ENCODE data around the gene HERPUD1. TPM values are rescaled to one million over a fixed set of nuclear protein-coding genes. Genes with fewer than 3 reads are reported as not detected.

The HERPUD1 gene
- total RNA-seq, 1 donor from 2014 or later, result 105 TPM

DNA sequence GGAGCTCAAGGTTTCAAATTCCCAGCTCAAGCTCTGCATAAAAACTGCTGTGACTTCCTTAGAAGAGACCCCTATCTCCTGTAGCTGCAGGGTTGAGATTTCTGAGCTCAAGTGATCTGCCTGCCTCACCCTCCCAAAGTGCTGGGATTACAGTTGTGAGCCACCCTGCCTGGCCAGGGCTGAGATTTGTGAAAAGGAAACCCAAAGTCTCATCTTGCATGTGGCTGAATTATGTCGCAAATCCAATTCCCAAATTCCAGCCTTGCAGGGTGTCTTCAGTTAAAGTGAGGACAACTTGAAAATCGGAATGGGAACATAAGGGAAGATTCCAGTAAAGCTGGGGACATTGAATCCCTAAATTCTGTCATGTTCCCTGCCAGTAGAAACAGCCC, 15.7 kb downstream of the HERPUD1 start:
- ATAC-seq (ENCODE audit: poor library complexity) (no peak), DNase-seq (no peak)
- intact Hi-C loops (cut with DNase I), result no loop called here

- intact Hi-C loops (cut with DNase I), result no loop called here
- ATAC-seq (ENCODE audit: poor library complexity) (no peak), DNase-seq (no peak)
Observed at GRCh38 chr16:56948234-56948633, 16.3 kb downstream of the HERPUD1 start.

DNA sequence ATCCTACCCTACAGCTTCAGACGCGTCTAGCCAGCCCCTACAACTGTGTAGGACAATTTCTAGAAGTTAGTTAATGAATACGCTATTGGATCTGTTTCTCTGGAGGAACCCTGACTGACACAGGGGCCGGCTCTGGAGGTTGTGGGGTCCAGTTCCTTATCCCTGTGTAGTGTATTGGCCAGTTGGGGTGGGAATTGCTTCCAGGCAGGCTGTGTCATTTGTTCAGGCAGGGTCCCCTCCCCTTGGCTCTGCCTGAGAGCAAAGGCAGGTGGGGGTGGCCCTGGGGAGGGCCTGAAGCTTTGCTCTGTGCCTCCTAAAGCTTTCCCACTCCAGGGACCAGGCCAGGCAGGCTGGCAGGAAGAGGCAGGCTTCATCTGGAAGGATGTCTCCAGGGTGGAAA, 18.1 kb downstream of the HERPUD1 start:
- intact Hi-C loops (cut with DNase I), result loop anchor here (5.0 kb wide), 1 partner anchor 83 kb away; the partner anchor contains the start of gene SLC12A3
- ATAC-seq (ENCODE audit: poor library complexity) (no peak), DNase-seq (no peak)

GRCh38 chr16:56950455-56950854, 18.5 kb downstream of the HERPUD1 start:
- DNase-seq (no peak), ATAC-seq (ENCODE audit: poor library complexity) (no peak)
- intact Hi-C loops (cut with DNase I), result loop anchor here (5.0 kb wide), 1 partner anchor 83 kb away; the partner anchor contains the start of gene SLC12A3

DNA sequence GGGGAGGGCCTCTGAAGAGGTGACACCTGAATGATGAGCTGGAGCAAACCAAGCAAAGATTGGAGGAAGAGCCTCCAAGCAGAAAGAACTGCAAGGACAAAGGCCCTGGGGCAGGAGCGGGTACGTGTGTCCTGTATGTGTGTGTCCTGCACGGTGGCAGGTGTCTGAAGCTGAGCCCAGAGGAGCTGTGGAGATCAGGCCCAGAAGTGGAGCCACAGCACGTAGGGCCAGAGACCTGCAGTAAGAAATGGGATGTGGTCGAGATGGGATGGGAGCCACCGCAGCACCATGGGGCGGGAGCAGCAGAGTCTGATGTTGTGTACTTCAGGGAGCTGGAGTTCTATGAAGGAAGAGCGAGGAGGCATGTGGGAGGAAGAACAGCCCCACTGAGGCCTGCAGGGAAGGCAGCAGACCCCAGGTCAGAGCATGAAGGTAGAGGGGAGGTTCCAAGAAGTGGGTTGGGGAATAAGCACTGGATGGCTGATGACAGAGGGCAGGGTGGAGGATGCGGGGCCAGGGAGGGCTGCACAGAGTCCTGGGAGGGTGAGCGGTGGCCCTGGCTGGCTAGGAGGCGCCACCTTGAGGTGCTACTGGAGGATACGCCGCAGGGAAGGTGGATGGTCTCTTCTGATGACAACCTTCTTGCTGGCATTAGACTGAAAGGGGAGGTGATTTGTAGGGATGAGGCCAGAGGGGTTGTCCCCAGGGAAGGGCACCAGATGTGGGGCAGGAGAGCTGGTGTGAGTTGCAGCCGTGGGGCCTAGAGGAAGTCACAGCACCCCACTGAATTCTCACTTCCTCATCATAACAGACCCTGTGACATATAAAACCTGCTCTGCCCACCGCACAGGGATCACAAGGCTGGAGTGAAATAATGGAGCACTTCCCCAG, 19.2 kb downstream of the HERPUD1 start:
- peak; percentile 70 for ATAC-seq (ENCODE audit: poor library complexity)
- no peak for DNase-seq
- intact Hi-C loops (cut with DNase I), result loop anchor here (5.0 kb wide), 1 partner anchor 84 kb away; the partner anchor contains the start of gene SLC12A3

DNA sequence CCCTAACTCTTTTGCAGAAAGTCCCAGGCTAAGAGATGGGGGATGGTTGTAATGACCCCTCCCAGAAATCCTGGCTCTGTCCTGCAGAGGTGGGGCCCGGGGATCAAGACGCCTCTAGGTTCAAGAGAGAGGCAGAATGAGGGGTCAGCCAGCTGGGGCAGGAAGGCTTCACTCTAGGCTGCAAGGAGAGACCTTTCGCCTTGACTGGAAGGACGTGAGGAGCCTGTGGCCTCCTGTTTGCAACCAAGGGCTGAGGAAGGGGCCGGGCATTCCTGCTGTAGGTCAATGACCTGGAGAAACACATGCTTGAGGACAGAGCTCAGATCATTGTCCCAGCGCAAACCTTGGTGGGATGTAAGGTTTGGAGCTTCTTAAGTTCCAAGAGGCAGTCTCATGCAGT, 21.1 kb downstream of the HERPUD1 start:
- ATAC-seq (ENCODE audit: poor library complexity) (no peak), DNase-seq (no peak)
- intact Hi-C loops (cut with DNase I), result loop anchor here (5.0 kb wide), 1 partner anchor 86 kb away; the partner anchor contains the start of gene SLC12A3

DNA sequence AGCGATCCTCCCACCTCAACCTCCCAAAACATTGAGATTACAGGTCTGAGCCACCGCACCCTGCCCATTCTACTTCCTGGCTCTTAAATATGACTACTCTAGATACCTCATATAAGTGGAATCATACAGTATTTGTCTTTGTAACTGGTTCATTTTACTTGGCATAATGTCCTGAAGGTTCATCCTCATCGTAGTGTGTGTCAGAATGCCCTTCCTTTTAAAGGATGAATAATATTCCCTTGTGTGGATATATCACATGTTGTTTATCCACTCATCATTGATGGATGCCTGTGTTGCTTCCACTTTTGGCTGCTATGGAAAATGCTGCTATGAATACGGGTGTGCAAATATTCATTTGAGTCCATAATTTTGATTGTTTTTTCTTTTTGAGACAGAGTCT, 24.1 kb downstream of the HERPUD1 start:
- ATAC-seq (ENCODE audit: poor library complexity) (no peak), DNase-seq (no peak)
- intact Hi-C loops (cut with DNase I), result no loop called here

DNA sequence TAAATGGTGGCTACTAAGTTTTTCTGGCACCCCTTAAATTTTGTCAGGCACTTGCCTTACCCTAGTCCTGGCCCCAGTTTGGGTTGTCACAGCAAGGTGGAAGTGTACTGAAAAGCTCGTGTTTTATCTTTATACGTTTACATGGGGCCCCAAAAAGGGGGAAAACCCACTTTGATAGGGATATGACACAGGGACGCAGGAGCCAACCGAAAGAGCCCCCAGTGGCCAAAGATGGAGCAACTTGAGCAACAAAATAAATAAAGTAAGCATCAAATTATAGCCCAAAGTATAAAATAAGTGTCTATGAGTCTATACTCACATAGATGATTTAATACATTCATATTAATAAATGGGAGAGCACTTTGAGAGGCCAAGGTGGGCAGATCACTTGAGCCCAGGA, 24.8 kb downstream of the HERPUD1 start:
- intact Hi-C loops (cut with DNase I), result no loop called here
- DNase-seq (no peak), ATAC-seq (ENCODE audit: poor library complexity) (no peak)

- intact Hi-C loops (cut with DNase I), result no loop called here
- ATAC-seq (ENCODE audit: poor library complexity), result no peak
Observed at GRCh38 chr16:56960681-56961281, 28.8 kb downstream of the HERPUD1 start.

DNA sequence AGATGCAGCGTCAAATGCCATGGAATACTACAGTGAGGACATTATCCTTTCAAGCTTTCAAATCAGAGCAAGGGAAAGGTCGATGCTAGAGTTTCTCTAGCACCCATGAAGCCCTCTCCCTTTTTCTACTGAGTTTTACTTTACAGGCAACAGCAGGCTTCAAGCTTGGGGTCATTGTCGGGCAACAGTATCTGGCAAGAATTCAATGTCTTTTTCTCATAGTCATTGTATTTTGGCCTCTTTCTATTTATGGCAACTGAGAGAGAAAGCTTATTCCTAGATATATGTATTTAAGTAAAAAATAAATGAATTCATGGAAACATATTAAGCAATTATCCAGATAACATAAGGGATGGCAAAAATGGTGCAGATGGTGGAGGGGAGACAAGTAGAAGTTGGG, 29.4 kb downstream of the HERPUD1 start:
- ATAC-seq (ENCODE audit: poor library complexity) (no peak), DNase-seq (no peak)

More at GRCh38 chr16:56960681-56961281, 28.8 kb downstream of the HERPUD1 start:
- DNase-seq, result no peak

DNA sequence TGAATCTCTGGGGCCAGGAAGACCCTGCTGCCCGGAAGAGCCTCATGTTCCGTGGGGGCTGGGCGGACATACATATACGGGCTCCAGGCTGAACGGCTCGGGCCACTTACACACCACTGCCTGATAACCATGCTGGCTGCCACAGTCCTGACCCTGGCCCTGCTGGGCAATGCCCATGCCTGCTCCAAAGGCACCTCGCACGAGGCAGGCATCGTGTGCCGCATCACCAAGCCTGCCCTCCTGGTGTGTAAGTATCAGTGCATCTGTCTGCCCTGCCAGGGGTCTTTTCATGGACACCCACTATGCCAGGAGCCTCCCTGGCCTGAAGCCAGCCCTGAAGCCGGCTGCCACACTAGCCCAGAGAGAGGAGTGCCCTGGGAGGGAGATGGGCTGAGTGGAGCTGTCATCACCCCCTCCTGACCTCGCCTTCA, 29.9 kb downstream of the HERPUD1 start, which contains the start of gene CETP:
Gene CETP (plus strand): TSS at position 100 of the 431 bp plus-strand sequence. CDS start 30 bp downstream, at position 130.
- intact Hi-C loops (cut with DNase I), result no loop called here
- ATAC-seq (ENCODE audit: poor library complexity) (peak; percentile 42), DNase-seq (no peak)

More for the DNA sequence above, 29.4 kb downstream of the HERPUD1 start:
- intact Hi-C loops (cut with DNase I), result no loop called here

DNA sequence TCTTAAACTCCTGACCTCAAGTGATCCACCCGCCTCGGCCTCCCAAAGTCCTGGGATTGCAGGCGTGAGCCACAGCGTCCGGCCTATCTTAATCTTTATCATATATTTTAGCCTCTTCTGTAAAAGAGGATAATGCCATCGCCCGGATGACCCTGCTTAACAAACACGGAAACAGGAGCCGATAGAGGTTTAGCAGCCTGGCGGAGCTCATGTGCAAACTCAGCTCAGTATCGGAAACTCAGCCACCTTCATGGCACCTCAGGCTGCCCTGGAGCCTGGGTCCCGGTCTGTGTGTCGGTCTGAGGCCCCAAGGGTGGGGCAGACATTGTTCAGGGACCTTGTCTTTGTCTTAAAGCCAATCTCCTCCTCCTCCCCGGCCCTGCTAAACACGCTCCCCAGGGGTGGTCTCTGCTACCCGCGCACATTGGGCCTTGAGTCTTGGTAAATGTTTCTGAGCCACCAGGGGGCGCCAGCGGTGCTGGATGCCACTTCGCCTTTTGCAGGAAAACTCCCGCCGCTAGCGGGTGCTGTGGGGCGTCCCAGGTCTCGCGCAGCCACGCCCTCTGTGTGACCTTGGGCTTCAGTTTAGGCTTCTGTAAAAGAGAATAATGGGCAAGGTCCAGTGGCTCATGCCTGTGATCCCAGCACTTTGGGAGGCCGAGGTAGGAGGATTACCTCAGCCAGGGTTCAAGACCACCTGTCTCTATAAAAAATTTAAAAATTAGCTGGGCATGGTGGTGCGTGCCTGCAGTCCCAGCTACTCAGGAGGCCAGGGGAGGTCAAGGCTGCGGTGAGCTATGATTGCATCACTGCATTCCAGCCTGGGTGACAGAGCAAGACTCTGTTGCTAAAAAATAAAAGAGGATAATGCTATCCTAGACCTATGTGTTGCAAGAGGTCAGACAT, 32.6 kb downstream of the HERPUD1 start:
- intact Hi-C loops (cut with DNase I), result loop anchor here (5.0 kb wide), 1 partner anchor 78 kb away; no protein-coding TSS in a partner anchor
- ATAC-seq (ENCODE audit: poor library complexity) (peak; percentile 60), DNase-seq (peak; percentile 95)

- DNase-seq, result no peak
- intact Hi-C loops (cut with DNase I), result loop anchor here (5.0 kb wide), 1 partner anchor 77 kb away; no protein-coding TSS in a partner anchor
- no peak for ATAC-seq (ENCODE audit: poor library complexity)
Observed at GRCh38 chr16:56965149-56966092, 33.5 kb downstream of the HERPUD1 start.

DNA sequence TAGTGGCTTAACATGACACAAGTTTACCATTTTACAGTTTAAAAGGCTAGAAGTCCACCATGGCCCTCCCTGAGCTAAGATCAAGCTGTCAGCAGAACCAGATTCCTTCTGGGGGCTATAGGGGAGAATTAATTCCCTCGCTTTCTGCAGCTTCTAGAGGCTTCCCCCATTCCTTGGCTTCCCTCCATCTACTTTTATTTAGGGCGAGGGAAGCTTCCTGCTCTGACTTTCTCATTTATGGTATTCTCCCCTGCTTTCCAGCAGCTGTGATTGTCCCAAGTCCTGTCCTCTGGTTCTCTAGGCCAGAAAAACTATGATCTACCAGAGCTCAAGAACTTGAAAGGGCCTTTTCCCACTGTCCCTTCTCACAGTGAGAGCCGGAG, 34.1 kb downstream of the HERPUD1 start:
- DNase-seq (no peak), ATAC-seq (ENCODE audit: poor library complexity) (no peak)
- intact Hi-C loops (cut with DNase I), result loop anchor here (5.0 kb wide), 1 partner anchor 76 kb away; no protein-coding TSS in a partner anchor

DNA sequence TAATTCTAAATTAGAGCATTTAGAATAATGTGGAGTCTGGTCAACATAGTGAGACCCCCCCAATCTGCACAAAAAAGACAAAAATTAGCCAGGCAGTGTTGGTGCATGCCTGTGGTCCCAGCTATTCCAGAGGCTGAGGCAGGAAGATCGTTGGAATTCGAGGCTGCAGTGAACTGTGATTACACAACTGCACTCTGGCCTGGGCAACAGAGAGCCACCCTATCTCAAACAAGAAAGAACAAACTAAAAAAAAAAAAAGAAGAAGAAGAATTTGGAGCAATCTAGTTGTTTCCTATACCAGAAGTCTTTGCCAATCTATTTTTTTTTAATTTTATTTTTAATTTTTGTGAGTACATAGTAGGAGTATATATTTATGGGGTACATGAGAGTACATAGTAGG, 35.8 kb downstream of the HERPUD1 start:
- intact Hi-C loops (cut with DNase I), result loop anchor here (5.0 kb wide), 1 partner anchor 75 kb away; no protein-coding TSS in a partner anchor
- ATAC-seq (ENCODE audit: poor library complexity) (no peak), DNase-seq (no peak)

GRCh38 chr16:56969769-56970168, 37.8 kb downstream of the HERPUD1 start:
- ATAC-seq (ENCODE audit: poor library complexity) (no peak), DNase-seq (no peak)
- intact Hi-C loops (cut with DNase I), result loop anchor here (5.0 kb wide), 1 partner anchor 73 kb away; no protein-coding TSS in a partner anchor

All from Right ventricle myocardium superior (tissue), 1 donor.